NB4 (cell line): ENCODE measurements around the gene OTUB1.

ENCODE experiments used
- POLR2A ChIP-seq: IDR thresholded peaks from 2 replicates; pipeline ENCODE4 v1.6.1; 2011; ENCODE audit warnings: mild to moderate bottlenecking; ENCODE audit not compliant: insufficient read length; ENCODE audit errors: extremely low read depth
- TF ChIP-seq, protein P1 (sequence below): IDR thresholded peaks from one replicate; pipeline ENCODE4 v1.5.1; 2012; ENCODE audit warnings: low read depth, low read length

DNA sequence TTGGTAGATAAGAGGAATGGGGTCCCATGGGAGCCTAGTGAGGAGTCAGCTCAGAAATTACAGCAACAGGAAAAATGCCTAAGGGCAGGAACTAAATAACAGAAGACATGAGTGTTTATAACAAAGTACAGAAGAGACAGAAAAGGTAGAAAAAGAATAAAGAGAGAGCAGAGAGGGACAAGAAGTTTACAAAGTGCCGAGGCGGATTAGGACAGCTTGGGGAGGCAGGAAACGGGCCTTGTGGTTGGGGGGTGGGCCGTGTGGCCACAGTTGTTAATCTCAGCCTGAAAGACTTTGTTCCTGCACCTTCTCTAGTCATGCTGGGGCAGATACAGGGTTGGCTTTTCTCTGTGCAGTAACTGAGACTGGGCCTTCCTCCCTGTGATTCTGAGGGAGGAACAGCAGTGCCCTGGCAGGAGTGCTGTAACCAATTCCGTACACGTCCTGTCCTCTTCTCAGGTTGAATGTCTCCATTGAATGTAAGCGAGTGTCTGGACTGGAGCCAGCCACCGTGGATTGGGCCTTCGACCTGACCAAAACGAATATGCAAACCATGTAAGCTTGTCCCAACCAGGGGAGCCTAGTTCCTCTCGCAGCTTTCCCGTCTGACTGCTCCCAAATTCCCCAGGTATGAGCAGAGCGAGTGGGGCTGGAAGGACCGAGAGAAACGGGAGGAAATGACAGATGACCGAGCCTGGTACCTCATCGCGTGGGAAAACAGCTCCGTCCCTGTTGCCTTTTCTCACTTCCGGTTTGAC, 34.3 kb upstream of the OTUB1 start:
- TF ChIP-seq POLR2A, result no peak
- TF ChIP-seq, protein P1, sequence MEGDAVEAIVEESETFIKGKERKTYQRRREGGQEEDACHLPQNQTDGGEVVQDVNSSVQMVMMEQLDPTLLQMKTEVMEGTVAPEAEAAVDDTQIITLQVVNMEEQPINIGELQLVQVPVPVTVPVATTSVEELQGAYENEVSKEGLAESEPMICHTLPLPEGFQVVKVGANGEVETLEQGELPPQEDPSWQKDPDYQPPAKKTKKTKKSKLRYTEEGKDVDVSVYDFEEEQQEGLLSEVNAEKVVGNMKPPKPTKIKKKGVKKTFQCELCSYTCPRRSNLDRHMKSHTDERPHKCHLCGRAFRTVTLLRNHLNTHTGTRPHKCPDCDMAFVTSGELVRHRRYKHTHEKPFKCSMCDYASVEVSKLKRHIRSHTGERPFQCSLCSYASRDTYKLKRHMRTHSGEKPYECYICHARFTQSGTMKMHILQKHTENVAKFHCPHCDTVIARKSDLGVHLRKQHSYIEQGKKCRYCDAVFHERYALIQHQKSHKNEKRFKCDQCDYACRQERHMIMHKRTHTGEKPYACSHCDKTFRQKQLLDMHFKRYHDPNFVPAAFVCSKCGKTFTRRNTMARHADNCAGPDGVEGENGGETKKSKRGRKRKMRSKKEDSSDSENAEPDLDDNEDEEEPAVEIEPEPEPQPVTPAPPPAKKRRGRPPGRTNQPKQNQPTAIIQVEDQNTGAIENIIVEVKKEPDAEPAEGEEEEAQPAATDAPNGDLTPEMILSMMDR, result no peak
